ENCODE data around the gene BMAL1. TPM values are rescaled to one million over a fixed set of nuclear protein-coding genes. Genes with fewer than 3 reads are reported as not detected.

The BMAL1 gene
- total and polyA plus RNA-seq, 10 donors: 6.5 to 58.4 (median 36.4) TPM

DNA sequence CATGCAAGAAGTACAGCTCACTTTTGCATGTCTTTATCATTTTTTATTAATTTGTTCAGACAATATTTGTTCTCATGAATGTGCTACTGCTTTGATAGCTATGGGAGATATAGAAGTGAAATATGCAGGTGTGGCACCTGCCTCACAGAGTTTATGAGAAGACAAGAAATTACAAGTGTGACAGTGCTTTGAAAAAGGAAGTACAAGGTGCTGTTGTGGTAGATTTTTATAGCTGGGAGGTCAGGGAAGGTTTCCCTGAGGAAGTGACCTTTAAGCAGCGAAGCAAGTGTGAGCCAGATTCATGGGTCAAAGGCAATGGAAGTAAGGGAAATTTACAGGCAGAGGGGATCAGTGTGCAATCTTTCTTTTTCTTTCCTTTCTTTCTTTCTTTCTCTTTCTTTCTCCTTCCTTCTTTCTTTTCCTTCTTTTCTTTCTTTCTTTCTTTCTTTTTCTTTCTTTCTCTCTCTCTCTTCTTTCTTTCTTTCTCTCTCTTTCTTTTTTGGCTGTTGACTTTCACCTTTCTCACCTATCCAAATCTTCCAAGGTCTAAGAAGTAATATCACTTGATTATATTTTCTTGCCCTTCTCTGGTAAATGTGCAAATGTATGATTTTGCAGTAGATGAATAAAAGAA lies 6.4 kb upstream of the BMAL1 start:
- WGBS, 5 donors: 42 to 55% (median 48%) methylated on average over 1 of the region's 1 CpG
- H3K27ac ChIP-seq: no peak overlapping the region
- no peaks in the 10 kb centered on the region for H3K36me3 ChIP-seq
- DNase-seq: no peak
- TF ChIP-seq, protein P1, sequence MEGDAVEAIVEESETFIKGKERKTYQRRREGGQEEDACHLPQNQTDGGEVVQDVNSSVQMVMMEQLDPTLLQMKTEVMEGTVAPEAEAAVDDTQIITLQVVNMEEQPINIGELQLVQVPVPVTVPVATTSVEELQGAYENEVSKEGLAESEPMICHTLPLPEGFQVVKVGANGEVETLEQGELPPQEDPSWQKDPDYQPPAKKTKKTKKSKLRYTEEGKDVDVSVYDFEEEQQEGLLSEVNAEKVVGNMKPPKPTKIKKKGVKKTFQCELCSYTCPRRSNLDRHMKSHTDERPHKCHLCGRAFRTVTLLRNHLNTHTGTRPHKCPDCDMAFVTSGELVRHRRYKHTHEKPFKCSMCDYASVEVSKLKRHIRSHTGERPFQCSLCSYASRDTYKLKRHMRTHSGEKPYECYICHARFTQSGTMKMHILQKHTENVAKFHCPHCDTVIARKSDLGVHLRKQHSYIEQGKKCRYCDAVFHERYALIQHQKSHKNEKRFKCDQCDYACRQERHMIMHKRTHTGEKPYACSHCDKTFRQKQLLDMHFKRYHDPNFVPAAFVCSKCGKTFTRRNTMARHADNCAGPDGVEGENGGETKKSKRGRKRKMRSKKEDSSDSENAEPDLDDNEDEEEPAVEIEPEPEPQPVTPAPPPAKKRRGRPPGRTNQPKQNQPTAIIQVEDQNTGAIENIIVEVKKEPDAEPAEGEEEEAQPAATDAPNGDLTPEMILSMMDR (IDR thresholded peaks at IDR 0.05 in 8 of 11, conservative IDR thresholded peaks at IDR 0.05 in 3 of 11): no peak
- TF ChIP-seq POLR2A (IDR thresholded peaks at IDR 0.05) (no peak), POLR2AphosphoS5 (IDR thresholded peaks at IDR 0.05) (no peak)
- H3K9me3 ChIP-seq: no peaks in the 10 kb centered on the region
- H3K4me1 ChIP-seq: peaks cover 0 to 5% (median 2%) of the 10 kb centered on the region in 6 donors
- H3K4me3 ChIP-seq: no peak overlapping the region
- intact Hi-C loops (cut with DNase I; ENCODE audit: low total_unique reads): no loop called here
- peaks cover 0 to 22% (median 0%) of the 10 kb centered on the region in 7 donors for H3K27me3 ChIP-seq (replicated peaks in 1 of 7)

DNA sequence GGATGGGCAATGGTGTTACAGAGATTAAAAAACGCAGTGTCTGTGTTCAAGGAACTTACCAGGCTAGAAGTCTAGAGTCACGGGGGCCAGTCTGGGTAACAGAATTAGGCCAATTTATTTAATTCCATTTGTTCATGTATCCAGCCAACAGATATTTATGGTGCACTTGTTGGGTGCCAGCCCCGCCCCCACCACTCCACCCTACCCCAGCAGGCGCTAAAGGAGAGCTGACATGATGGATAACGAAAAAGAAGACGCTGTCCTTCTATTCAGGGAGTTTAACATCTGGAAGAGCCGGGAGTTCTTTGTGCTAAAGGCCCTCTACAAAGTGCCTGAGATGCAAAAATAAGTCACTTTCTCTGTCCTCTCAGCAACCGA lies 1.1 kb upstream of the BMAL1 start:
- Histone ChIP-seq H3K4me3 (peak overlapping the region; percentile 74 to 99 (median 94)), H3K9me3 (no peaks in the 10 kb centered on the region), H3K36me3 (no peaks in the 10 kb centered on the region), H3K27me3 (replicated peaks in 1 of 7) (peaks cover 0 to 30% (median 6%) of the 10 kb centered on the region in 7 donors), H3K4me1 (peaks cover 12 to 47% (median 37%) of the 10 kb centered on the region in 6 donors), H3K27ac (peak overlapping the region in 6 of 8 donors; percentile 64 to 98 (median 94))
- TF ChIP-seq POLR2A (IDR thresholded peaks at IDR 0.05) (no peak), POLR2AphosphoS5 (IDR thresholded peaks at IDR 0.05) (no peak)
- TF ChIP-seq, protein P1 (IDR thresholded peaks at IDR 0.05 in 8 of 11, conservative IDR thresholded peaks at IDR 0.05 in 3 of 11): no peak
- WGBS, 5 donors: 8 to 16% (median 13%) methylated on average over 8 of the region's 8 CpGs
- intact Hi-C loops (cut with DNase I; ENCODE audit: low total_unique reads): no loop called here
- no peak for DNase-seq

DNA sequence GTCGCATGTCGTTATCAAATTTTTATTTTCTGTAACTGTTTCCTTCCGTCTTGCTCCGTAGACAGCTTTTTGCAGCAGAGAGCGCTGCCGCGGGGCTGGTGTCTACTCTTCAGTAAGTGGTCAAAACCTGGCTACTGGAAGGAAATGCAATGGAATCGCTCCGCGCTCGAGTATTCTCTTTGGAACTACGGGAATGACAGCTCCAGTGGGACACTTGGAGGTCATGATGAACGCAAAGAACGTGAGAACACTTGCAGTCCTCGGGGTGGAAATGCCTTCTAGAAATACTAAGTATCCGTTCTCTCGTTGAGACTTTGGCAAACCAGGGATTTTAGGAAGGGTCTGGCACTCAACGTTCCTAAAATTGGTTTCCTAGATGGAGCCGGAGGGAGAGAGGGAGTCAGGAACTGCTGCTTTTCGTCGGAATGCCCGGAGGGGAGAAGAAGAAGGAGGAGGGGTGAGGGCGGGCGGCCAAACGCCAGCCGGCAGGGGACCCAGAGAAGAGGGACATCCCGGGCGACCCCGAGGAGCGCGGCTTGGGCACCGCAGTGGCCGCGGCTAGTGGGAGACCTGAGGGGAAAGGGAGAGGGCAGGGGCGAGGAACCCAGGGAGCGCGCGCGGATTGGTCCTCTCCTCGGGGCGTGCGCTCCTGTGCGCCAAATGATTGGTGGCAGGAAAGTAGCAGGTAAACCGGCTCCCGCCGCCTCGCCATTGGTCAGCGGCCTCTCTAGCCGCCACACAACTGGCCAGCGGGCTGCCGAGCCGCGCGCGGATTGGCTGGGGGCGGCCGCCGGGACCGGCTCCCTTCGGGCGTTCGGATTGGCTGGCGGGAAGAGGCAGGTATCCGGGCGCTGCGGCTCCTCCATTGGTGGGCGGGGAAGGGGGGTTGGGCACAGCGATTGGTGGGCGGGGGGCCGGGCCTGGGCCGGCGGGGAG lies 490 bp upstream of the BMAL1 start:
- peak in 1 of 3 donors; percentile 24 for TF ChIP-seq POLR2A (IDR thresholded peaks at IDR 0.05)
- TF ChIP-seq, protein P1 (IDR thresholded peaks at IDR 0.05 in 8 of 11, conservative IDR thresholded peaks at IDR 0.05 in 3 of 11): peak in 3 of 11 experiments; percentile 11 to 19 (median 11)
- TF ChIP-seq POLR2AphosphoS5 (IDR thresholded peaks at IDR 0.05): peak; percentile 84 to 91 (median 90)
- Histone ChIP-seq H3K27me3 (replicated peaks in 1 of 7) (peaks cover 0 to 30% (median 6%) of the 10 kb centered on the region in 7 donors), H3K36me3 (peaks cover 0 to 3% (median 0%) of the 10 kb centered on the region in 6 donors), H3K9me3 (no peaks in the 10 kb centered on the region), H3K27ac (peak overlapping the region; percentile 31 to 98 (median 92)), H3K4me1 (peaks cover 12 to 54% (median 39%) of the 10 kb centered on the region in 6 donors), H3K4me3 (peak overlapping the region; percentile 80 to 99 (median 94))
- peak; percentile 98 for DNase-seq
- WGBS, 5 donors: 0% methylated on average over 58 to 72 of the region's 72 CpGs
- intact Hi-C loops (cut with DNase I; ENCODE audit: low total_unique reads): no loop called here
